Parathyroid adenoma (tissue), 2 donors: Measurements from ENCODE around the gene CPNE9.

Experiments
- H2AFZ ChIP-seq: fragments of 300-600 bp; sonication (generic); one replicate; pipeline ENCODE4 v1.7.0; 2017; ENCODE audit warnings: antibody characterized with exemption, mild to moderate bottlenecking
- H3K27ac ChIP-seq: fragments of 300-600 bp; sonication (generic); one replicate; pipeline ENCODE4 v1.7.0; 2017
- H3K27me3 ChIP-seq: fragments of 300-600 bp; sonication (generic); one replicate; pipeline ENCODE4 v1.7.0; 2017; ENCODE audit warnings: low read length; ENCODE audit not compliant: control insufficient read depth, insufficient read depth
- H3K36me3 ChIP-seq: fragments of 300-600 bp; sonication (generic); one replicate; pipeline ENCODE4 v1.7.0; 2017; ENCODE audit warnings: low read length; ENCODE audit not compliant: control insufficient read depth, insufficient read depth
- H3K4me1 ChIP-seq: fragments of 300-600 bp; sonication (generic); one replicate; pipeline ENCODE4 v1.7.0; 2017; ENCODE audit warnings: control low read depth
- H3K4me2 ChIP-seq: fragments of 300-600 bp; sonication (generic); one replicate; pipeline ENCODE4 v1.7.0; 2017; ENCODE audit warnings: low read length
- H3K4me3 ChIP-seq: fragments of 300-600 bp; sonication (generic); one replicate; pipeline ENCODE4 v1.7.0; 2017; ENCODE audit warnings: low read depth, low read length
- H3K79me2 ChIP-seq: fragments of 300-600 bp; sonication (generic); one replicate; pipeline ENCODE4 v1.7.0; 2017; ENCODE audit warnings: control low read depth
- H3K9ac ChIP-seq: fragments of 300-600 bp; sonication (generic); one replicate; pipeline ENCODE4 v1.7.0; 2017; ENCODE audit warnings: mild to moderate bottlenecking
- H3K9me3 ChIP-seq: fragments of 300-600 bp; sonication (generic); one replicate; pipeline ENCODE4 v1.7.0; 2017; ENCODE audit warnings: low read length; ENCODE audit not compliant: control insufficient read depth
- CTCF ChIP-seq: fragments of 300-600 bp; sonication (generic); IDR thresholded peaks from one replicate; pipeline ENCODE4 v1.7.0; 2017; ENCODE audit warnings: antibody characterized with exemption, mild to moderate bottlenecking
- donor health status: primary hyperparathyroidism.

CPNE9 gene

GRCh38 chr3:9701006-9701405, 2.6 kb upstream of the CPNE9 start:
- Histone ChIP-seq H3K9me3 (no peaks in the 10 kb centered on the region), H3K27ac (no peak overlapping the region), H3K4me1 (no peaks in the 10 kb centered on the region), H3K27me3 (no peaks in the 10 kb centered on the region), H3K9ac (no peak overlapping the region), H3K36me3 (no peaks in the 10 kb centered on the region), H3K79me2 (no peaks in the 10 kb centered on the region), H3K4me2 (no peak overlapping the region), H2AFZ (no peak overlapping the region), H3K4me3 (no peak overlapping the region)
- no peak for TF ChIP-seq CTCF

GRCh38 chr3:9701711-9702110, 1.9 kb upstream of the CPNE9 start:
- H3K79me2 ChIP-seq = no peaks in the 10 kb centered on the region
- no peaks in the 10 kb centered on the region for H3K9me3 ChIP-seq
- H3K36me3 ChIP-seq = no peaks in the 10 kb centered on the region
- H3K27ac ChIP-seq = no peak overlapping the region
- no peak overlapping the region for H2AFZ ChIP-seq
- no peak overlapping the region for H3K4me2 ChIP-seq
- H3K4me1 ChIP-seq = no peaks in the 10 kb centered on the region
- no peak for TF ChIP-seq CTCF
- H3K27me3 ChIP-seq = no peaks in the 10 kb centered on the region
- no peak overlapping the region for H3K4me3 ChIP-seq
- no peak overlapping the region for H3K9ac ChIP-seq

GRCh38 chr3:9703240-9703639, 393 bp upstream of the CPNE9 start:
- Histone ChIP-seq H3K4me2 (no peak overlapping the region), H3K79me2 (no peaks in the 10 kb centered on the region), H3K4me3 (no peak overlapping the region), H3K9me3 (no peaks in the 10 kb centered on the region), H3K9ac (no peak overlapping the region), H3K4me1 (no peaks in the 10 kb centered on the region), H3K36me3 (no peaks in the 10 kb centered on the region), H3K27me3 (no peaks in the 10 kb centered on the region), H3K27ac (no peak overlapping the region), H2AFZ (no peak overlapping the region)
- TF ChIP-seq CTCF = no peak

- Histone ChIP-seq H3K36me3 (no peaks in the 10 kb centered on the region), H2AFZ (peak overlapping the region; percentile 85), H3K9me3 (no peaks in the 10 kb centered on the region), H3K27me3 (no peaks in the 10 kb centered on the region), H3K4me1 (no peaks in the 10 kb centered on the region), H3K27ac (no peak overlapping the region), H3K79me2 (no peaks in the 10 kb centered on the region), H3K9ac (no peak overlapping the region), H3K4me3 (peak overlapping the region; percentile 31), H3K4me2 (peak overlapping the region; percentile 57)
- no peak for TF ChIP-seq CTCF
Observed at GRCh38 chr3:9704347-9705322, 1.0 kb downstream of the CPNE9 start.
